Stimulated activated CD8-positive, alpha-beta memory T cell treated with anti-CD3 and anti-CD28 coated beads, Interleukin-7, amount 100 ng/mL, for 1 hour (primary cell): ENCODE measurements around the gene PHF12.
A peak's percentile ranks its signal among the peaks of the same experiment; 100 is the strongest.
"Not testable (repeated sequence)": the region's sequence is repeated elsewhere in the genome, so short reads cannot be mapped to it uniquely, and the experiment has no call there.

Experiments used
- DNase-seq, 2 donors: peaks; one replicate each; pipeline ENCODE4 v3.0.0-alpha.2; 2020; ENCODE audit warnings: low read depth in 2 of 2

Gene PHF12

GRCh38 chr17:28883967-28884702 is 67.2 kb downstream of the PHF12 start:
- DNase-seq: no peak

GRCh38 chr17:28882154-28882895 is 69.0 kb downstream of the PHF12 start:
- no peak for DNase-seq

GRCh38 chr17:28881533-28882056 is 69.7 kb downstream of the PHF12 start:
- DNase-seq: no peak

- DNase-seq: no peak
Observed at GRCh38 chr17:28880572-28880945, 70.8 kb downstream of the PHF12 start.

GRCh38 chr17:28879886-28880571 is 71.3 kb downstream of the PHF12 start:
- no peak for DNase-seq

- no peak for DNase-seq
Observed at GRCh38 chr17:28878981-28879380, 72.3 kb downstream of the PHF12 start.

- DNase-seq: no peak
Observed at GRCh38 chr17:28878158-28878910, 73.0 kb downstream of the PHF12 start.

- not testable (repeated sequence) for DNase-seq
Observed at GRCh38 chr17:28877150-28877711, 74.1 kb downstream of the PHF12 start.

GRCh38 chr17:28875848-28876550 is 75.3 kb downstream of the PHF12 start:
- DNase-seq: no peak

GRCh38 chr17:28874750-28875149 is 76.6 kb downstream of the PHF12 start:
- DNase-seq: no peak

- no peak for DNase-seq
Observed at GRCh38 chr17:28873839-28874238, 77.5 kb downstream of the PHF12 start.

- DNase-seq: peak; percentile 6 to 11
Observed at GRCh38 chr17:28871056-28871579, 80.2 kb downstream of the PHF12 start.

- DNase-seq: no peak
Observed at GRCh38 chr17:28867276-28867675, 84.0 kb downstream of the PHF12 start.

GRCh38 chr17:28865946-28866752 is 85.2 kb downstream of the PHF12 start:
- DNase-seq: no peak

- DNase-seq: no peak
Observed at GRCh38 chr17:28864991-28865849, 86.1 kb downstream of the PHF12 start.

- no peak for DNase-seq
Observed at GRCh38 chr17:28863953-28864352, 87.4 kb downstream of the PHF12 start.

- no peak for DNase-seq
Observed at GRCh38 chr17:28862561-28862960, 88.8 kb downstream of the PHF12 start.

- no peak for DNase-seq
Observed at GRCh38 chr17:28861393-28862203, 89.7 kb downstream of the PHF12 start.
